NCI-H446 treated with DMSO at 0.1 percent for 48 hours (cell line): ENCODE results near the gene CCDC188.

ENCODE experiments used
- DNase-seq: peaks from one replicate; lab custom pipeline; 2025; lab: John Stamatoyannopoulos, UW

CCDC188 gene

DNA sequence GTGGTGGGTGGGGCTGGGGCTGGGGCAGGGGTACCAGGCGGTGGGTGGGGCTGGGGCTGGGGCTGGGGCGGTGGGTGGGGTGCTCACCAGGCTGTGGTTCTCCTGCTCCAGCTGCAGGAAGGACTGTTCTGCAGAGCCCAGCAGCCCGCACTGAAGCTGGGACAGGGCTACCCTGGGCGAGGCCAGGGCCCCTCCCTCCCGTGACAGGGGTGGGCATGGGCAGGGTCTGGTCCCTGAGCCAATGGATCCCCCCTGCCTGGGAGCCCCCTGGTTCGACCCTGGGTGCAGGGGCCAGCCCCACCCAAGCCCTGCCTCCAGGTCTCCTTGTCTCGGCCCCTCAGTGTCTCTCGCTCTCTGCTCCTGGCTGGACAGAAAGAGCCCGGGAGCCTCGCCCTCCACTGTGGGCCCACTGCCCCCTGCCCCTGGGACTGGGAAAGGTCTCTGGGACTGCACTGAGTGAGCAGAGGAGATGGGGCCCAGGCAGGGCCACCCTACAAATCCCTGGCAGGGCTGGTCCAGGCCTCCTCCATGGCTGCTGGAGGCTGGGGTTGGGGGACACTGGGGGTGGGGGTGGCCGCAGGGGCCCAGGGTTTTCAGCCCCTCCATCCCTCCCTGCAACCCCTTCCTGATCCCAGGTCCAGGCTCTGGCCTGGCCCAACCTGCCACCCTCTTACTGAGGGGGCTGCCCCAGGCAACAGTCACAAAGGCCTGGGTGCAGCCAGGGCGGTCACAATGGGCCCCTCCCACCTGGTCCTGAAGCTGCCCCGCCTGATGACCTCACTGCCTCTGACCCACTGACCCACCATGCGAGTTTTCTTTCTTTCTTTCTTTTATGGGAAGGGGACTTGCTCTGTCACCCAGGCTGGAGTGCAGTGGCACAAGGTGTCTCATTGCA lies at the start of gene CCDC188:
TSS of gene CCDC188 (minus strand) at position 675 of the 895 bp plus-strand sequence. CDS start at position 606, 69 bp downstream.
- DNase-seq = no peak

DNA sequence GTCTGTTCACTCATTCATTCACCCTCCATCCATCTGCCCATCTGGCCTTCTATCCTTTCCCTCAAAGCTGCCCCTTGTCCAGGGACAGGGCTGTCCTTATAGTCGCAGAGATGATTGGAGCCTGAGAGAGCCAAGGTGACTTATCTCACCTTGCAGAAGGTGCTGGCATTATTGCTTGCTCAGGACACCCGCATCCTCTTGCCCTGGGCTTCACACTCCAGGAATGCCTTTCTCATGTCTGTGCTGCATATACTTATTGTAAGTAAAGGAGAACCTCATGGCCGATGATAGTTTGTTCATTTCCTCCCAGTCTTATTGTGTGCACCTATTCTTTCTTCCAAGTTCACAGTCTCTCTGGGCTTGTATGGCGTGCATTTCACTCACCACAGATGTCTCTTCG lies 49.1 kb upstream of the CCDC188 start:
- DNase-seq = no peak

GRCh38 chr22:20199413-20199842 lies 48.6 kb upstream of the CCDC188 start:
- no peak for DNase-seq

DNA sequence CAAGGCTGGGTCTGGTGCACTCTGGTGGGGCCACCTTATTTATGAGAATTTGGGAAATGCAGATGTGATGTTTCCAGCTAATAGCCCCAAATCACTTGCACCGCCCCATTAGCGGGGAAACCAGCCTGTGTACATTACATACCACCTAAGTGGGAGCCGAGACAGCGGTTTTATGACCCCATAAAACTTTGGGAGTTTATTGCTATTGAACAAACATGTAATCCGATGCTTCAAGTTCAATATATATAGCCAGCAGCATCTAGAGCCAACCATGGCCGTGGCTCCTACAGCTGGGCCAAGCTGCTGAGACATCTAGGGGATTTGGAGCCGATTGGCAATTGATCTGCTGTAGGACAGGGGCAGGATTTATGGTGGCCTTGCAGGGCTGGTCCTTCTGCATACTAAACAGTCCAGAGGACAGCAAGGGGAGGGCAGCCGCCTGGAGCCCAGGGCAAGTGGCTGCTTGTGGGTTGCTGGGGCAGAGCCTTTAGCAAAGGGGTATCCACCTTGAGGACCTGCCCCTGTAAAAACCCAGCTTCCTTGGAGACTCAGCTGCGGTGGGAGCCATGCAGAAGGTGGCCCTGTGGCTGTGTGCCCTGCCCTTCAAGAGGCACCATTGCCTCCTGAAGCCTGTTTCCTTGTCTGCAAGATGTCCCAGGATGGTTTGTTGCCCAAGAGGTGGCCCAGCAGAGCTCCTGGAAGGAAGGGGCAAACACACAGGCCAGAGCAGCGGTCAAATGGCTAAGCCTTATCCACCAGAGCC lies 47.9 kb upstream of the CCDC188 start:
- no peak for DNase-seq

DNA sequence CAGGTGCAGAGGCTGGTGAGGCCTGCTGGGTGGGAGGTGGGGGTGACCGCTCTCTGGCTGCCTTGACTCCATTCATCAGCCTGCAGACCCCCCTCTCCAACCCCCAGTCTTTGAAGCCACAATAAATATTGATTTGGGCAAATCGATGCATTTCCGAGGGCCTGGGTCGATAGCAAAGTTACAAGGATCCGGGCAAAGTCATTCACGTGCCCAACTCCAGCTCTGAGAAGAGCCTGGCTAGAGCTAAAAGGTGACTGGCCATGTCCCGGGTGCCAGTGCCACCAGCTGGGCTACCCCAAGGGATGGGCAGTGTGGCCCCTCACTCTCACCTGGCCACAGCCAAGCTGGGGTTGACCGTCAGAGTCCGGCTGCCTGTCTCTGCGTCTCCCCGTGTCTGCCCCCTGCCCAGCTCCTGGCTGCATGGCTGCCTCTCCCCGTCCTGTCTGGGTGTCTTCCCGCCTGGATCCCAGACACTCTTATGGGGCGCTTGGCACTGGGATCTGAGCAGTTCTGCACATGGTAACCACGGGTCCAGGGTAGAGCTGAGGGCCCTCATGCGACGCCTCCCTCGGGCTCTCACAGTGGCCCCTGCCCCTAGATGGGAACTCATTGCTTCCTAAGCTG lies 46.7 kb upstream of the CCDC188 start:
- no peak for DNase-seq

DNA sequence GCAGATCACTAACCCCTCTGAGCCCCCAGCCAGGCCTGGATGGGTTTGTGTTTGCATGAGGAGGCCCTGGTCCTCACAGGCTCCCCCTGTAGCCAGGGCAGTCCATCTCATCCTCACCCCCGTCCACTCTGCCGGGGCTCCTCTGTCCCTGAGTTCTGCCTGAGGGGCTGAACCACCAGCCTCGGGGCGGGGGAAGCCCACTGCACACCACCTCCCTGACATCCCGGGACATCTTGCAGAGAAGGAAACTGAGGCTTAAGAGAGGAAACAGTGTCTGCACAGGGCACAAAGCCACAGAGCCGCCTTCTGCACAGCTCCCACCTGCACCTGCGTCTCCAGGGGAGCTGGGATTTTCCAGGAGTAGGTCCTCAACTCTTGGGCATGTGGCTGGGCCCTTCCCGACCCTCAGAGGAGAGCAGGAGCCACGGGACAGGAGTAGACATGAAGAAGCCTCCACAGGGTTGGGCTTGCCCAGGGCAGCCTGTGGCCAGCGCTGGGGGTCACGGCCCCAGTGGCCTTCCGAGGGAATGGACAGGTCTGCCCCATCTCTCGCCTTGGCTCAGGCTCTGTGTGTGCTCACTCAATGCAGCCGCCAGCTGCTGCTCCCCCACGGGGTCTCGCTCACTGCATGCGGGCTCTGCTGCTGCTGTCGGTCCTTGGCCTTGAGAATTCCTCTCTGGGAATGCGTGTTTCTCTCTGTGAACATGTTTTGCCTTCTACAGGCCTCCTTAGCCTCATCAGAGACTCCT lies 45.4 kb upstream of the CCDC188 start:
- no peak for DNase-seq

DNA sequence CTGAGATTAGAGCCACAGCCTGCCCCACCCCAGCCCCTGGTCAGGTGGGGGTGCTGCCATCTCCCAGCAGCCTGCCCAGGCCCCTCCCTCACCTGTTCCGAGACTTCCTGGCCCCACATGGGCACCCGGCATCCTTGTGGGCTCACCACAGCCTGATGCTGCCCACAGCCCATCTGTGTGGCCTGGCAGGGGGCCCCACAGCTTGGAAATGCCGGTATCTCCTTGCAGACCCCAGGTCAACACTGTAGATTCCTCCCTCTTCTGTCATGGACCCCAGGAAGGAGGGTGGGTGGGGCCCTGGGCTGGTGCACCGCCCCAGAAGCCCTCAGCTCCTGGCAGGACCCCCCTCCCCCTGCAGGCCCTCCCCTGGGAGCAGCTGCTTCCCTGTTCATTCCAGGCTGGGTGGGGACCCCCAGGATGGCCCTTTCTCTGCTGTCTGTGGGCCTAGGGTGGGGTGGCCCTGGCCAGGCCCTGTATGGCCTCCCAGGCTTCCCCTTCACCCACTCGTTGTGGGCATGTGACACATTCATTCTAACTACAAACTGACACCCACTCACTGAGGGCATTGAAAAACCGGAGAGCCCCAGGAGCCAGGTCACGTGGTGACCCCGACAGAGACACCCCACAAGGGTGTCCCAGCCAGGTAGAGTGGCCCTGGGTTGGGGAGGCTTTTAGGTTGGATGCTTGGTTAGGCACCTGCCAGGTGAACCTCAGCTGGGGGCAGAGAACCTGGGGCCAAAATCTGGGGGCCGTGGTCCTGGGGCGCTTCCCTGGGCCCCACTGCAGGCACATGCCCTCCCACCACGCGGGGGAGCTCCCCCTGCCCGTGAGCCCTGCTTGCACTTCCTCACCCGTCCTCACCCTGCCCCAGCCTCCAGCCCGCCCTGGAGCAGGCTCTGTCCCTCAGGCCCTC lies 44.1 kb upstream of the CCDC188 start:
- DNase-seq = no peak

DNA sequence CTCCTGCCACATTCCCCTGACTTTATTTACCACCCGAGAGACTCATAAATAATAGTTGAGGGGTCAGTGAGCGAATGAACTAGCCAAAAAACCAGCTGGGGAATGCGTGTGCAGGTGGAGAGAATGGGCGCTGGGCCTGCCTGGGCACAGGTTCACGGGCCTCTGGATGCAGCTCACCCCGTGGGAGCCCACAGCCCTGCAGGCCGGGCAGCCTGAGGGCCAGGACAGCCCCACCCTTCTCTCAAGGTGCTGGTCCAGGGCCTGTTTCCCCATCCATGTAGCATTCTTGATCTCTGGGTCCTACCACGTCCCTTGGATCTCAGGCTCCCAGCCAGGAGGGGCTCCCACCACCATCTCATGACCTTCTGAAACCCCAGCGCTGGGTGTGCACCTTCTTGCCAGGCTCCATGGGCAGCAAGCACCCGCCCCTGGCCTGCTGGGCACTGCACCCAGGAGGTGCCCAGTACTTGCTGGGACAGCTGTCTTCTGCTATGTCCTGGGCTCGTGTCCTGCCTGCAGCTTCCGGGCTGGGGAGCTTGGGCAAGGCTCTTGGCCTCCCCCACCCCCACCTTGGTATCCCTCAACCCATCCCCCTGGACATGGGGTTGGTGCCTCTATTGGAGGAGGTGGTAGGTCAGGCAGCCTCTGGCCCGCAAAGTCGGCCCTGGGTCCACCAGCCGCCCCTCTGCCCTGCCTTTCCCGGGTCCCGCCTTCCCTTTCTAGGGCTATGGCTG lies 43.1 kb upstream of the CCDC188 start:
- no peak for DNase-seq

DNA sequence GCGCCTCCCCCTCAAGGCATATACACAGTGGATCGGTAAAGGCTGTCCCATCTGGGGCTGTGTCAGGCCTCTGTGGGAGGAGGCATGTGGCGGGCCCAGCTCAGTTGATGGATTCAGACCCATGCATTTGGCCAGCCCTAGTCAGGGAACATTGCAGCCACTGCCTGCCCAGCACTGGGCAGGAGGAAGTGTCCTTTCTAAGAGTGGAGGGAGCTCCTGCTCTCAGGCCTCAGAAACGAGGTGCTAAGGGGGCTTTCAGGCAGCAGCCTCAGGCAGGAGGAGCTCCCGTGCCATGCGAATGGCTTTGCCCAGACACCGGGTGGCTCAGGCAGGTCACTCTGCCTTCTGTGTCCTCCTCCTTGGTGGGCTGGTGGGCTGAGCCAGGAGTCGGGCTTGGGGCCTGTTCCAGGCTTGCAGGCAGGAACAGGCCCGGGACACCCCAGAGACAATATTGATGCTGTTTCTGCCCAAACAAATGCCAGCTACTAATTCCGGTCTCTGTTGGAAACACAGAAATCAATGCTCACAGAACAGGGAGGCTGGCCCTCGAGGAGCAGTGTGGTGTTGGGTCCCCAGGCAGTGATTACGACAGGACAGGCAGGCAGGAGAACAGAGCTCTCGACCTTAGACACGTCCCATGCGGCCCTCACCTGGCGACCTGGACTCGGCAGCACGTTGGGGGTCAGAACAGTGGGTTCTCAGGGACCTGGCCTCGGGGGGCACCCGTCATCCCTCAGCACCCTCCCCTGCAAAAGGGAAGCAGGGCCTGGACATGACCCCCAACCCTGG lies 42.3 kb upstream of the CCDC188 start:
- no peak for DNase-seq

DNA sequence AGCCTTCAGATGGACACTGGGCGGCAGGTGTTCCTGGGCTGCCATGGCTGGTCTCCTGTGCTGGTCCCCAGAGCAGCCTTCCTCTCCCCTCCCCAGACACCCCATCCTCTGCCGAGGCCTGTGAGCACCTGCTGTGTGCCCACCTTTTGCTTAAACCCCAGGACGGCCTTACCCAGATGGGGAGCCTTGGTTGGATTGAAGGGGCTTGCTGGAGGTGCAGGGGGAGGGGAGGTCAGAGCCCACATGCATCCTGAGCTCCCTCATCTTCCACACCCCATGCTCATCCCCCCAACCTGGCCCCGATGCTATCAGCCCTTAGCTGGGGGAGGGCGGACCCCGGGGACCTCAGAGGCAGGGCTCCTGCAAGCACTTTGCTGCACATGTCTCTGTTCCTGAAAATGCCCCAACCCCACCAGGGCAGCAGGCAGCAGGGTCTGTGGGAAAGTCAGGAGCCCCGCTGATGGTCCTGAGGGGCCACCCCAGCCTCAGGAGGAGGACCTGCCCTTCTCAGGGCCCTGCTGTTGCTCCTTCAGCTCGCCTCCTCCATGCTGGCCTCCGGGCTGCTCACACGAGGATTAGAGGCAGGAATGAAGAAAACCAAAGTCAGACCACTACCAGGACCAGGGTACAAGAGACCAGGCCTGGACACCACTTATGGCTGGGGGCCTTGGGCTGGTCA lies 41.6 kb upstream of the CCDC188 start:
- DNase-seq = no peak

DNA sequence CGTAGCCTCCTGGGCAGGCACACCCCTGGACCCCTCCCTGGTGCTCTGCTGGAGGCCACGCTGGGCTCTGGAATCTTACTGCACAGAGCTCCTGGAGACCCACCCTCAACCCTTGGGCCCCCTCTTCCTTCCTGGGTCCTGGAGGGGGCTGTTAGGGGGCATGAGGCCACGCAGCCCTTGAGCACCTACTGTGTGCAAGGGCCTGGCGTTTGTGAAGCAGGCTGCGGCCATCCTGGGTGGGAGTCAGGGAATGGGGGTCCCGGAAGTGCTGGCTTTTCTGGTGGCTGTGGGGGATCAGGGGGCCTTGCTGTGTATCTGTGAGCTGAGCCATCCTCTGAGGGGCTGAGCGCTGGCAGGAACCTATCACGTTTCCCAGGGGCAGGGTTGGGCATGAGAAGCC lies 40.9 kb upstream of the CCDC188 start:
- DNase-seq = no peak

DNA sequence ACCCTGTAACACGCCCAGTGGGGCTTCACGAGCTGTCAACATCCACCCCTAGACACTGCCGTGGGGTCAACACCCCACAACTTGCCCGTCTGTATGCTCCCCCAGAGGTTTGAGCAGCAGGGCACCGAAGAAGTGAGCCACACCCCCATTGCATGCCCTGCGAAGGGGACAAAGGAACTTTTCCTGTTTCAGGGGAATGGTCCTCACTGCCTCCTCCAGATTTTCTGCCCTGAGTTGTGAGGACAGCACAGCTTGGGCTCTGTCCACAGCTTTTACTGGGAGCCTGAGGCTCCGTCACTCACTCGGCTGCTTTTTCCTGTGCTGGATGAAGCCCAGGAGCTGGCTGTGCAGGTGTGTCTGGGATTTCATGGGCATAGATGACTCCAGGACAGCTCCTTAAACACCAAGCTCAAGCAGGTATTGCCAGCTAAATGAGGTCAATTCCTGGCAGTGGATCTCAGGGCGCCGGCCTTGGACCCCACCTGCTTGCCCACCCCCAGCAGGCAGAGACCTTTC lies 40.2 kb upstream of the CCDC188 start:
- no peak for DNase-seq

GRCh38 chr22:20188567-20188877 lies 37.7 kb upstream of the CCDC188 start:
- no peak for DNase-seq

- no peak for DNase-seq
Measured at GRCh38 chr22:20187777-20188566, 37.1 kb upstream of the CCDC188 start.

- DNase-seq = no peak
Measured at GRCh38 chr22:20186871-20187546, 36.2 kb upstream of the CCDC188 start.

DNA sequence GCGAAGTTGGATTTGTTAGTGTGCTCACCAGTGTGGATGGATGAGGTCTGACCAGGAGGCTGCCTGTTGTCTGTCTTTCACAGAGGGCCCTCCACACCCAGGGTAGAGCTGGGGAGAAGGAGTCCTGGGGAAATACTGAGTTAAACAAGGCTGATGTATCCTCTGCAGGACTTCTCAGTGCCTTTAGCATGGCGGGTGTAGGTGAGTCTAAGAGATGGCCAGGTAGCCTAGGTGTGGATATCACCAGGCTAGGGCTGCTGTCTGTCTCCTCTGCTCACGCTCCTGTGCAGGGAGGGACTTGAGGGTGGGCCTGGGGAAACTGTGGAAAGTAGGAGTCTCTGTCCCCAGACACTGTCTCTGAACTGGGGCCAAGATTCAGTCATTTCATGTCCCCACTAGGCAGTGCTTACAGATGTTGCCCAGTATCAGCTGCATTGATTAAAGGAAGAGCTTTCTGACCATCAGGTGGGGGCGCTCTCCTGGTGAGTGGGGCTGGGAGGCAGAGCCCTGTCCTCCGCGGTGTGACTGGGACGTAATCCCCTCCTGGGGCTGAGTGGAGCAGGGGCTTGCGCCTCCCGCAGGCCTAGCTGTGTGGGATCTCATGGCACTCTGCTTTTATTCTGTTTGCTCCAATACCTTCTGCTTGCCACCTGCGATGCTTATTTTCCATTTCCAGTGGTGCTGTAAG lies 35.5 kb upstream of the CCDC188 start:
- DNase-seq = no peak

DNA sequence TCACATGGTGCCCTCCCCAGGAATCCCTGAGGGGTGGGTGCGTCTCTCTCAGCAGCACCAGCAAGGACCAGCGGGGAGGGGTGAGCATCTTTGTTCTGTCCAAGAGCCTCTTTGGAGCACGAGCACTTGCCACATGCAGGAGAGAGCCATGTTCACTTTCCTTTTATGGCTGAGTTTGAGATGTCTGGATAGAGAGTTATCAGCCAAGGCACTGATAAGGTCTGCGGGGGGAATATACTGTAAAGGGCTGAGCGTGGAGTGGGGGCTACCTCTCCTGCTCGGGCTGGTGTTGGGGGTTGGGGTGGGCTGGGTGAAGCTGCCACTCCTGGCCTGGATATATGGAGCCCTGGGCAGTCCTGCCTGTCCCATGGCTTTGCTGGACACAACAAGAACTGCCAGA lies 34.9 kb upstream of the CCDC188 start:
- no peak for DNase-seq
